ENCODE data around the gene CR2. TPM values are rescaled to one million over a fixed set of nuclear protein-coding genes. Genes with fewer than 3 reads are reported as not detected.

The CR2 gene
- total RNA-seq, 1 donor from 2014 or later, result not detected

Other genes with a start within 250 kb of the CR2 start
- gene CD55, start 132.7 kb upstream of the CR2 start, total RNA-seq, result 133 and 142 TPM in 2 replicates
- gene CR1, start 41.8 kb downstream of the CR2 start, total RNA-seq, result not detected in 2 replicates
- gene CR1L, start 190.8 kb downstream of the CR2 start, total RNA-seq, result not detected in 2 replicates

All from activated CD4-positive, alpha-beta T cell treated with anti-CD3 and anti-CD28 coated beads, Interleukin-2, amount 10 ng/mL, durations not matched to agents 24 days and 14 days (primary cell).